ENCODE measurements around the gene ZFR.

DNA sequence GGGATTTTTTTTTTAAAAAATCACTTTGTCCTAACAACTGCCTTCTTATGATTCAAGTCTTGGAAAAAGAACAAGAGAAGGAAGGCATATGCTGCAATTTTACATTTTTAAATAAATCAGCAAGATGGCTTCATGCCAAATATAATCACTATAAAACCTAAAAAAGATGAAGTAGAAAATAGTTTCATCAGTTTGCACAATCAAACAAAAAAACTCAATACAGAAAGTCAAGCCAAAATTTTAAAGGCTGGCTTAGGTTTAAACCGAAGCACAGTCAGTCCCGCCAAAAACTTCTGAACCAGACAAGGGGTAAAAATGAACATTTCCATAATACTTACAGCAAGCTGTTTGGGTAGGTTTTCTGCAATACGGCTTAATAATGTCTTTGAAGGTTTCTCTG lies 57.3 kb downstream of the ZFR start:
- TF ChIP-seq, protein P1, sequence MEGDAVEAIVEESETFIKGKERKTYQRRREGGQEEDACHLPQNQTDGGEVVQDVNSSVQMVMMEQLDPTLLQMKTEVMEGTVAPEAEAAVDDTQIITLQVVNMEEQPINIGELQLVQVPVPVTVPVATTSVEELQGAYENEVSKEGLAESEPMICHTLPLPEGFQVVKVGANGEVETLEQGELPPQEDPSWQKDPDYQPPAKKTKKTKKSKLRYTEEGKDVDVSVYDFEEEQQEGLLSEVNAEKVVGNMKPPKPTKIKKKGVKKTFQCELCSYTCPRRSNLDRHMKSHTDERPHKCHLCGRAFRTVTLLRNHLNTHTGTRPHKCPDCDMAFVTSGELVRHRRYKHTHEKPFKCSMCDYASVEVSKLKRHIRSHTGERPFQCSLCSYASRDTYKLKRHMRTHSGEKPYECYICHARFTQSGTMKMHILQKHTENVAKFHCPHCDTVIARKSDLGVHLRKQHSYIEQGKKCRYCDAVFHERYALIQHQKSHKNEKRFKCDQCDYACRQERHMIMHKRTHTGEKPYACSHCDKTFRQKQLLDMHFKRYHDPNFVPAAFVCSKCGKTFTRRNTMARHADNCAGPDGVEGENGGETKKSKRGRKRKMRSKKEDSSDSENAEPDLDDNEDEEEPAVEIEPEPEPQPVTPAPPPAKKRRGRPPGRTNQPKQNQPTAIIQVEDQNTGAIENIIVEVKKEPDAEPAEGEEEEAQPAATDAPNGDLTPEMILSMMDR (IDR thresholded peaks at IDR 0.05 in 8 of 11, conservative IDR thresholded peaks at IDR 0.05 in 3 of 11), result no peak
- TF ChIP-seq POLR2AphosphoS5 (IDR thresholded peaks at IDR 0.05), result no peak

Data from spleen (tissue), 7 donors.